Testis (tissue), 3 donors: ENCODE measurements around the gene ITGA11. TPM values are rescaled to one million over a fixed set of nuclear protein-coding genes. Genes with fewer than 3 reads are reported as not detected.

Source experiments
- DNase-seq: peaks from one replicate; pipeline ENCODE4 v3.0.0-alpha.2; 2019
- H3K27ac ChIP-seq, 2 donors: fragments of 200-600 bp; sonication (generic); one replicate each; pipeline ENCODE4 v1.5.1; 2019
- H3K27me3 ChIP-seq: fragments of 200-600 bp; sonication (generic); one replicate; pipeline ENCODE4 v1.5.1; 2019
- H3K36me3 ChIP-seq: fragments of 200-600 bp; sonication (generic); one replicate; pipeline ENCODE4 v1.5.1; 2017; ENCODE audit warnings: low read depth; ENCODE audit errors: missing control alignments
- H3K4me1 ChIP-seq: fragments of 200-600 bp; sonication (generic); one replicate; pipeline ENCODE4 v1.5.1; 2019
- H3K4me3 ChIP-seq, 2 donors: fragments of 200-600 bp; sonication (generic); one replicate each; pipeline ENCODE4 v1.5.1; 2017 to 2019
- H3K9me3 ChIP-seq: fragments of 200-600 bp; sonication (generic); one replicate; pipeline ENCODE4 v1.5.1; 2017
- CTCF ChIP-seq, 3 experiments: fragments of 450-650 bp in 2 of 3; fragments of 200-600 bp in 1 of 3; sonication (generic) in 1 of 3; IDR thresholded peaks; one replicate each; pipeline ENCODE4 v1.5.1; 2016 to 2019; ENCODE audit warnings: antibody characterized with exemption in 3 of 3, mild to moderate bottlenecking in 2 of 3, moderate library complexity in 1 of 3
- POLR2A ChIP-seq: fragments of 450-650 bp; IDR thresholded peaks from one replicate; pipeline ENCODE4 v1.6.1; 2017; ENCODE audit warnings: antibody characterized with exemption, mild to moderate bottlenecking, moderate library complexity
- WGBS, 2 donors: methylation state at CpG; one replicate each; pipeline ENCODE4 v1.1.5; 2018; 5-methylcytosine and 5-hydroxymethylcytosine counted together
- intact Hi-C: fragments of 100-400 bp; cut with DNase I; formaldehyde crosslinking; loops from one replicate; pipeline ENCODE4 v1.15.1; 2023; ENCODE audit warnings: low total_unique reads
- polyA plus RNA-seq: library from polyadenylated mRNA; stranded (reverse); fragments of 350-450 nt; fragmentation: Illumina TruSeq; extraction: RNeasy Lipid Tissue Mini Kit (QIAGEN cat#74804); gene quantifications from one replicate; pipeline ENCODE4 v1.2.3, GENCODE V29; 2014; ENCODE audit warnings: low read depth, low replicate concordance; ENCODE audit not compliant: insufficient read depth
- total RNA-seq, 2 donors: library from RNA; depleted of rRNA; stranded (reverse); fragments of >200 nt; gene quantifications; one replicate each; pipeline ENCODE4 v1.2.3, GENCODE V29; 2016

Gene ITGA11
- total and polyA plus RNA-seq, 3 donors from 2014 or later: 4.3 to 6.6 (median 5.6) TPM

- no peaks in the 10 kb centered on the region for H3K27me3 ChIP-seq
- no peaks in the 10 kb centered on the region for H3K9me3 ChIP-seq
- TF ChIP-seq CTCF (IDR thresholded peaks at IDR 0.05) (no peak), POLR2A (no peak)
- H3K27ac ChIP-seq: no peak overlapping the region
- no peak for DNase-seq
- H3K4me1 ChIP-seq: no peaks in the 10 kb centered on the region
- H3K36me3 ChIP-seq: no peaks in the 10 kb centered on the region
- intact Hi-C loops: no loop called here
- H3K4me3 ChIP-seq: no peak overlapping the region
Measured at GRCh38 chr15:68444336-68444735, 12.4 kb upstream of the ITGA11 start.

GRCh38 chr15:68442903-68443302 is 10.9 kb upstream of the ITGA11 start:
- H3K27ac ChIP-seq: no peak overlapping the region
- H3K4me1 ChIP-seq: no peaks in the 10 kb centered on the region
- H3K4me3 ChIP-seq: no peak overlapping the region
- TF ChIP-seq CTCF (IDR thresholded peaks at IDR 0.05): no peak
- no peak for TF ChIP-seq POLR2A
- no peaks in the 10 kb centered on the region for H3K36me3 ChIP-seq
- 87 to 90% methylated on average over 2 of the region's 2 CpGs for WGBS, 2 donors
- no peak for DNase-seq
- H3K9me3 ChIP-seq: no peaks in the 10 kb centered on the region
- H3K27me3 ChIP-seq: no peaks in the 10 kb centered on the region
- intact Hi-C loops: no loop called here

- 54 to 63% methylated on average over 4 of the region's 4 CpGs for WGBS, 2 donors
- Histone ChIP-seq H3K4me3 (no peak overlapping the region), H3K27ac (no peak overlapping the region), H3K27me3 (no peaks in the 10 kb centered on the region), H3K36me3 (no peaks in the 10 kb centered on the region), H3K9me3 (no peaks in the 10 kb centered on the region), H3K4me1 (no peaks in the 10 kb centered on the region)
- intact Hi-C loops: no loop called here
- TF ChIP-seq CTCF (IDR thresholded peaks at IDR 0.05) (no peak), POLR2A (no peak)
- DNase-seq: no peak
Measured at GRCh38 chr15:68442041-68442440, 10.1 kb upstream of the ITGA11 start.

- no peak overlapping the region for H3K4me3 ChIP-seq
- no peaks in the 10 kb centered on the region for H3K4me1 ChIP-seq
- TF ChIP-seq POLR2A (no peak), CTCF (IDR thresholded peaks at IDR 0.05) (no peak)
- WGBS, 2 donors: 57 to 63% methylated on average over 3 of the region's 3 CpGs
- H3K27ac ChIP-seq: no peak overlapping the region
- intact Hi-C loops: no loop called here
- no peaks in the 10 kb centered on the region for H3K36me3 ChIP-seq
- H3K27me3 ChIP-seq: no peaks in the 10 kb centered on the region
- no peaks in the 10 kb centered on the region for H3K9me3 ChIP-seq
- no peak for DNase-seq
Measured at GRCh38 chr15:68441045-68441743, 9.2 kb upstream of the ITGA11 start.

GRCh38 chr15:68440136-68440535 is 8.2 kb upstream of the ITGA11 start:
- intact Hi-C loops: no loop called here
- H3K27me3 ChIP-seq: no peaks in the 10 kb centered on the region
- H3K4me3 ChIP-seq: no peak overlapping the region
- no peaks in the 10 kb centered on the region for H3K9me3 ChIP-seq
- no peaks in the 10 kb centered on the region for H3K36me3 ChIP-seq
- H3K27ac ChIP-seq: no peak overlapping the region
- TF ChIP-seq POLR2A (no peak), CTCF (IDR thresholded peaks at IDR 0.05) (no peak)
- WGBS, 2 donors: 96 to 100% methylated on average over 1 of the region's 1 CpG
- H3K4me1 ChIP-seq: no peaks in the 10 kb centered on the region
- no peak for DNase-seq
